Keratinocyte (primary cell): ENCODE data around the gene GLYAT.

Experiments used
- CTCF ChIP-seq, 3 experiments: IDR thresholded peaks in 1 of 3; conservative IDR thresholded peaks in 1 of 3; optimal IDR thresholded peaks in 1 of 3; 2 replicates in 2 of 3; 3 replicates in 1 of 3; pipeline versions ENCODE3 to v1.5.1; 2011; ENCODE audit warnings: low read length in 3 of 3, mild to moderate bottlenecking in 3 of 3, moderate library complexity in 2 of 3, control low read depth in 1 of 3, inconsistent platforms in 1 of 3; ENCODE audit not compliant: insufficient read depth in 2 of 3; ENCODE audit errors: extremely low read depth in 1 of 3
- EZH2 ChIP-seq: IDR thresholded peaks from one replicate; pipeline ENCODE4 v1.6.1; 2012; ENCODE audit warnings: inconsistent platforms, mild to moderate bottlenecking, low read length, moderate library complexity

GRCh38 chr11:58769308-58769707 lies 37.6 kb upstream of the GLYAT start:
- TF ChIP-seq CTCF (optimal IDR thresholded peaks at IDR 0.05 in 1 of 3, IDR thresholded peaks at IDR 0.05 in 1 of 3, conservative IDR thresholded peaks at IDR 0.05 in 1 of 3; ENCODE audit: extremely low read depth in 1 of 3, insufficient read depth in 2 of 3, low read length in 3 of 3) (no peak), EZH2 (no peak)
